HG03060 (cell line): ENCODE measurements around the gene BEAN1.

ENCODE experiments used
- ATAC-seq: cut with Tn5 transposase; IDR thresholded peaks from one replicate; pipeline ENCODE4 v1.9.1; 2021; ENCODE audit warnings: low read depth, moderate number of reproducible peaks; ENCODE audit not compliant: unreplicated experiment

Gene BEAN1

GRCh38 chr16:66391726-66392670 lies 35.1 kb upstream of the BEAN1 start:
- no peak for ATAC-seq

GRCh38 chr16:66395806-66396555 lies 31.1 kb upstream of the BEAN1 start:
- no peak for ATAC-seq

DNA sequence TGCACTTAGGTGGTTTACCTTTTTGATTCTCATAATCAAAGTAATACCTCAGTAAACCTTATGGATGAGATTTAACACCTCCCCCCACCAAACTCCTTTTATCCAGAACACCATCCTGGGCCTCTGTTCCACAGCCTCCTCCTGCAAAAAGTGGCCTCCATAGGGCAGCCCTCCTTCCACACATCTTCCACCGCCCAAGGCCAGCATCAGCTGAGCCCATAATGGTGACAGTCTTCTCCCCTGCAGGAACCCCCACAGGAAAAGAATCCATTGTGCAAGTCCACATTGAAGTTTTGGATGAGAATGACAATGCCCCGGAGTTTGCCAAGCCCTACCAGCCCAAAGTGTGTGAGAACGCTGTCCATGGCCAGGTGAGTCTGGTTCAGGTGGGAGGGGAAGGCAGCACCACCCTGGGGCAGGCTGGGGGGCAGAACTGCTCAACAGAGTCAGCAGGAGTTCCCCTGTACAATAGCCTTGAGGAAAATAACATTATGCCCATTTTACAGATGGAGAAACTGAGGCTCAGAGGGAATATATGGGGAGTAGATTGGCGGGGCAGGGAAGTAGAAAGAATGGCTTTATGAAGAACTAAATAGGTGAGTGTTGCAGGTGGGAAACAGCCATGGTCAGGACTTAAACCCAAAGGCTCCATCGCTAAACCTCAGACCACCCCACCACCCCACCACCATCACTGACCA lies 29.2 kb upstream of the BEAN1 start:
- no peak for ATAC-seq

DNA sequence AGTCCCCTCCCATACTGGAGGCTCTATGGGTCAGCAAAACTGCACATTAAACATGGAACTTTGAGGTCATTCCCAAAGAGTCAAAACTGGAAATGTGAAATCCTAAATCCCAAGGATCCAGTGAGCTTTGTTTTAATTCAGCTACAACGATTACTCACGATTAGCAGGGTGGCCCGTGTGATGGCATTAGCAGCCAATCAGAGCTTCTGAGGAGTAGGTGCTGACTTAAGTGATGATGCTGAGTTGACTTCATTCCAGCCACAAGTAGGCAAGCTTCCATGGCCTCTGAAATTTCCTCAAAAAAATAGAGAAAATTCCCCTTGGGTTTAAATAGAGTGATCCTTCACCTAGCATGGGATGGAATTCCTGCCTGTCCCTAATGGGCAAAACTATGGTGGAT lies 28.1 kb upstream of the BEAN1 start:
- no peak for ATAC-seq

- no peak for ATAC-seq
These were observed 27.2 kb upstream of the BEAN1 start for GRCh38 chr16:66399930-66400329.

DNA sequence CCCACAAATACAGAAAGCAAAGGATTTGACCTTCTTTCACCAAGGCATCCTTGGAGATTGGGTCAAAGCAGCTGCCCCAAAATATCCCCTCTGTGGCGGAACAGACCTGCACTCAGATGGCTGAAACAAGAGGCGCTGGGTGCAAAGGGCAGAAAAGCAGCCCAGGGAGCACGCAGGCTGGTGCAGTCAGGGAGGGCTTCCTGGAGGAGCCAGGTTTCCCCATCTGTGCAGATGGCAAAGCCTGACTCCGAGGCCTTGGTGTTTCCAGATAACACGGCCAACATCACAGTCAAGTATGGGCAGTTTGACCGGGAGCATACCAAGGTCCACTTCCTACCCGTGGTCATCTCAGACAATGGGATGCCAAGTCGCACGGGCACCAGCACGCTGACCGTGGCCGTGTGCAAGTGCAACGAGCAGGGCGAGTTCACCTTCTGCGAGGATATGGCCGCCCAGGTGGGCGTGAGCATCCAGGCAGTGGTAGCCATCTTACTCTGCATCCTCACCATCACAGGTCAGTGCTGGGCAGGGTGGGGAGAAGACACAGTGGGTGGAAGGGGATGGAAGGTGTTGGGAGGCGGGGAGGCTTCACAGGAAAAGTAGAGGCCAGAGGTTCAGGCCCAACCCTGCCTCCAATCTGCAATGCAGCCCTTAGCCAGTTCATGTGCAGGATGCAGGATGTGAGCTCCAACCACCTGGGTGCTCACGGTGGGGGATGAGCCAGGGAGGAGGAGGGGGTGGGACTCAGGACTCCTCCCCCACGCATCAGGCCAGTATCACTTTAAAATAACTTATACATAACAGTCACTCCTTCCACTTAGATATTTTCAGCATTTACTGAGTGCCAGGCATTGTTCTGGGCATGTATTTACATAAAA lies 26.4 kb upstream of the BEAN1 start:
- no peak for ATAC-seq

GRCh38 chr16:66401610-66402009 lies 25.5 kb upstream of the BEAN1 start:
- ATAC-seq = no peak

GRCh38 chr16:66402166-66402565 lies 24.9 kb upstream of the BEAN1 start:
- ATAC-seq = no peak

- no peak for ATAC-seq
These were observed 24.4 kb upstream of the BEAN1 start for GRCh38 chr16:66402591-66403230.

DNA sequence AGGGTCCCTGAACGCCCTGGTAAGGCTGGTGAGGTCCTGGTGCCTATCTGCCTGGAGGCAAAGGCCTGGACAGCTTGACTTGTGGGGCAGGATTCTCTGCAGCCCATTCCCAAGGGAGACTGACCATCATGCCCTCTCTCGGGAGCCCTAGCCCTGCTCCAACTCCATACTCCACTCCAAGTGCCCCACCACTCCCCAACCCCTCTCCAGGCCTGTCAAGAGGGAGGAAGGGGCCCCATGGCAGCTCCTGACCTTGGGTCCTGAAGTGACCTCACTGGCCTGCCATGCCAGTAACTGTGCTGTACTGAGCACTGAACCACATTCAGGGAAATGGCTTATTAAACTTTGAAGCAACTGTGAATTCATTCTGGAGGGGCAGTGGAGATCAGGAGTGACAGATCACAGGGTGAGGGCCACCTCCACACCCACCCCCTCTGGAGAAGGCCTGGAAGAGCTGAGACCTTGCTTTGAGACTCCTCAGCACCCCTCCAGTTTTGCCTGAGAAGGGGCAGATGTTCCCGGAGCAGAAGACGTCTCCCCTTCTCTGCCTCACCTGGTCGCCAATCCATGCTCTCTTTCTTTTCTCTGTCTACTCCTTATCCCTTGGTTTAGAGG lies 23.5 kb upstream of the BEAN1 start:
- ATAC-seq = no peak

DNA sequence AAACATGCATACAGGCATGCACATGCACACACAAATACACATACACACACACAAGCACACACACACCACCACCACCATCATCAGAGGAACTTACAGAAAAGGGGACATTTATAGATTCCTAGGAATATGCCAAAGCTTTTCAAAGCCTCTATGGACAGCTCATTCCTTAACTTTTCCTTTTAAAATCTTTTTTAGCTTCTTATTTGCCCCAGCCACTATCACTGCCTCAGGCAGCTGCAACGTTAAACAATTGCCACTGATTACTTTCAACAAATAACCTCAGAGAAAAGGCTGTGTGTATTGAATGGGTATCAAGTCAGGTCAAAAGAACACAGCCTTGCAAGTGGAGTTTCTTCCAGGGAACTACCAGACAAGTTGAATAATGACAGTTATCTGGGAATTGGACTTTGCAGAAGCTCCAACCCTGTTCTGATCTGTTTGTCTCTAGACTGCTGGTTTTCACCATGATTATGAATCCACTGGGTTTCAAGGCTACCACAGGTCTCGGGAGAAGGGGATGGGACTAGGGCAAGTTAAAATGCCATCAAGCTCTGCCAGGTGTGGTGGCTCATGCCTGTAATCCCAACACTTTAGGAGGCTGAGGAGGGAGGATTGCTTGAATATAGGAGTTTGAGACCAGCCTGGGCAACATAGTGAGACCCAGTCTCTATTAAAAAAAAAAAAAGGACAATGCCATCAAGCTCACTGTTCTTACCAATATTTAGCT lies 21.9 kb upstream of the BEAN1 start:
- ATAC-seq = no peak

DNA sequence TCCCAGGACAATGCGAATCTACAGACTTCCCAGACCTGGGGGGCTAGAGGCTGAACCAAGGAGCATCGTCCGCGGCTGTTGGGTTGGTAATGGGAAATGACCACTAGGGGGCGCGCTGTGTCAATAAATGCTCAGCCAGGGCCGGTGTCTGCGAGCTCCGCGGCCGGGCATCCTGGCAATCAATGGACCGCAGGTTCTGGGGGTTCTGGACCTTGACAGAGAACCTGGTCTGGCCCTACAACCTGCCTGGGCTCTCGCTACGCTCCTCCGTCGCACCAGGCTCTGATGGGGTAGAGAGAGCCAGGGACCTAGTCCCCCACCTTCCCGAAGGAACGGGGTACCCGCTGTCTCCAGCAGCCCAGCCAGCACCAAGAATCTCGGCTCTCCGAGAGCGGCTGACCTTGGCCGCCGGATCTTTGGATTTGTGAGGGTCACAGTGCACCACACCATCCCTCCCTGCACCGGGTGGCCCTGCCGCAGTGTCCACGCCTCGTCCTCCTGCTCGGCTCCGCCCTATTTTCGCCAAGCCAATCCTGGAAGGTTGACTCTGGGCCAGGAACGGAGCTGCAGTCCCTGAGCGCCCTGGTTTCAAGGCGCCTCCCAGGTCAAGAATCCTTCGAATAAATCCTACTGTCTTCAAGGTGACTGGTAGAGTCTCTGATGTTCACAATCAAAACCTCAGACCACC lies 20.4 kb upstream of the BEAN1 start:
- no peak for ATAC-seq

- ATAC-seq = no peak
These were observed 18.7 kb upstream of the BEAN1 start for GRCh38 chr16:66408163-66409048.

DNA sequence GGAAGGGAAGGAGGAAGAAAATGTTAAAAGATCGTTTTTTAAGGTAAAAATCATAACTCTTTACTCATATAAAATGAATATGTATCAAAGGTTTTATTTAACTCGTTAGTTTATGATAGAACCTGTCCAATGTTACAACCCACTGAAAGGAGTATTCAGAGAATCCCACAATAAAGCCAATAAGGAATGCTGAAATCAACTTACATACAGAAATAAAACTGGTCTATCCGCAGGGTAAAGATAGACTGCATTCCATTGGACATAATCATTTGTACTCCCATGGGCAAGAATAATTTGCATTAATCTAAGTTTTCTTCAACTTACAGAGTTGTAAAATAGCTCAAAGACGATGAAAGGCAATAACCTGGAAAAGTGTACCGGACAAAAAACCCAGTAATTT lies 17.9 kb upstream of the BEAN1 start:
- ATAC-seq = no peak

- ATAC-seq = no peak
These were observed 14.9 kb upstream of the BEAN1 start for GRCh38 chr16:66412182-66412581.

GRCh38 chr16:66414891-66415290 lies 12.2 kb upstream of the BEAN1 start:
- no peak for ATAC-seq

GRCh38 chr16:66416136-66416535 lies 11.0 kb upstream of the BEAN1 start:
- no peak for ATAC-seq
